Calu3 (cell line): ENCODE results near the gene FCHSD2. TPM values are rescaled to one million over a fixed set of nuclear protein-coding genes. Genes with fewer than 3 reads are reported as not detected.

Experiments
- BruUV-seq: library from RNA; stranded (reverse); fragments of 400-500 nt; replicated peaks from 2 replicates; lab custom pipeline; 2021; lab: Mats Ljungman, UMichigan
- CTCF ChIA-PET: fragments of 300-600 bp; sonication (Branson Sonifier 250); formaldehyde crosslinking; loops from one replicate; lab custom pipeline; 2022; ENCODE audit warnings: antibody characterized with exemption; lab: Charles Lee
- DNase-seq: peaks from one replicate; pipeline ENCODE4 v3.0.0; 2022
- H3K27ac Mint-ChIP-seq: one replicate; pipeline ENCODE4 v1.8.0; 2022; ENCODE audit warnings: mixed read lengths; ENCODE audit not compliant: unreplicated experiment
- H3K27me3 Mint-ChIP-seq: one replicate; pipeline ENCODE4 v1.8.0; 2022; ENCODE audit warnings: mixed read lengths; ENCODE audit not compliant: unreplicated experiment
- H3K36me3 Mint-ChIP-seq: one replicate; pipeline ENCODE4 v1.8.0; 2022; ENCODE audit warnings: mild to moderate bottlenecking, moderate library complexity, mixed read lengths; ENCODE audit not compliant: insufficient read depth, unreplicated experiment
- H3K4me1 Mint-ChIP-seq: one replicate; pipeline ENCODE4 v1.8.0; 2022; ENCODE audit warnings: mild to moderate bottlenecking, low read depth, mixed read lengths; ENCODE audit not compliant: unreplicated experiment
- H3K4me3 Mint-ChIP-seq: one replicate; pipeline ENCODE4 v1.8.0; 2022; ENCODE audit warnings: mild to moderate bottlenecking, low read depth, moderate library complexity, mixed read lengths; ENCODE audit not compliant: unreplicated experiment
- H3K9me3 Mint-ChIP-seq: one replicate; pipeline ENCODE4 v1.8.0; 2022; ENCODE audit warnings: low read depth, mixed read lengths; ENCODE audit not compliant: unreplicated experiment
- intact Hi-C: fragments of 100-400 bp; cut with micrococcal nuclease; formaldehyde crosslinking; loops from one replicate; pipeline ENCODE4 v1.10.0; 2022; ENCODE audit not compliant: unreplicated experiment
- total RNA-seq: library from RNA; stranded (reverse); gene quantifications from 2 replicates; pipeline ENCODE4 v1.2.3, GENCODE V29; 2022
- TF ChIP-seq, protein P1 (sequence below): fragments of 200-600 bp; IDR thresholded peaks from one replicate; pipeline ENCODE4 v1.8.0; 2022; ENCODE audit warnings: antibody characterized with exemption; ENCODE audit not compliant: unreplicated experiment

Gene FCHSD2
- total RNA-seq, 1 experiment from 2014 or later = 16.2 TPM

DNA sequence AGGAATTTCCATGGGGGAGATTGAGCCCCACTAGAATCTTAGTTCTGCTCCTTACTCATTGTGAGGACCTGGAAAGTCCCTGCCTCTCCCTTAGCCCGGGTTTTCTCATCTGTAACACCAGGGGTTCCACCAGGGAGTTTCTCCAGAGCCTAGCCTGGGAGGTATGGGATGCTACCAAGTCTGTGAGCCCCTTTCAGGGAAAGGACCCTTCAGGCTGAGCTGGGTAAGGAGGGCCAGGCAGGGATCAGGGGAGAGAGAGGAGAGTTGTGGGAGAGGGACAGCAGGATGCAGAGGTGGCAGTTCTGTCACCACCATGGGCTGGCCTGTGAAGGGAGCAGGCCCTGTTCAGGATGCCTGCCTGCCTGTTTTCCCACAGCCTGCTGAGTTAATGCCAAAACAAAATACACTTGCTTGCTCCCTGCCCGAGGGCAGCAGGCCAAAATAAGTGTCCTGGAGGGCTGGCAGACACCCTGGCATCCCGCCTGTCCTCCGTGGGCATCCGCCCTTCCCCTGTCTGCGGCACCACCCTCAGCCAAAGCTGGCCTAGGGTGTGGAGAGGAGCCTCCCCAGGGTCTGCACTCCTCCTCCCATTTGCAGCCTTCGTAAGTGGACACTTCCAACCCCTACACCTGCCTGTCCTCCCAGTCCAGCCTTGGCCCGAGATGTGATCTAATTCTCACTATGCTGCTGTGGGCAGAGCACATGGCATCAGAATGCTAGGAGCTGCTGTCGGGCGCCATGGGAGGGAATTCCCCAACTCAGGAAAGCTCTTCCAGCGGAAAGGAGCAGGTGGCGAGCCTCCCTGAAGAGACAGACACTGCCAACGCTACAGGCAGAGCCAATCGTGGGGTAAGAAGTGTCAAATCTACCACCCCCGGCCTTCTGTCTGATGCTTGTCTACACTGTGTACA lies 5.9 kb upstream of the FCHSD2 start:
- Mint-ChIP-seq H3K9me3 (no peaks in the 10 kb centered on the region), H3K4me3 (no peak overlapping the region), H3K36me3 (peaks cover 3% of the 10 kb centered on the region), H3K4me1 (peaks cover 10% of the 10 kb centered on the region), H3K27ac (no peak overlapping the region), H3K27me3 (no peaks in the 10 kb centered on the region)
- TF ChIP-seq, protein P1, sequence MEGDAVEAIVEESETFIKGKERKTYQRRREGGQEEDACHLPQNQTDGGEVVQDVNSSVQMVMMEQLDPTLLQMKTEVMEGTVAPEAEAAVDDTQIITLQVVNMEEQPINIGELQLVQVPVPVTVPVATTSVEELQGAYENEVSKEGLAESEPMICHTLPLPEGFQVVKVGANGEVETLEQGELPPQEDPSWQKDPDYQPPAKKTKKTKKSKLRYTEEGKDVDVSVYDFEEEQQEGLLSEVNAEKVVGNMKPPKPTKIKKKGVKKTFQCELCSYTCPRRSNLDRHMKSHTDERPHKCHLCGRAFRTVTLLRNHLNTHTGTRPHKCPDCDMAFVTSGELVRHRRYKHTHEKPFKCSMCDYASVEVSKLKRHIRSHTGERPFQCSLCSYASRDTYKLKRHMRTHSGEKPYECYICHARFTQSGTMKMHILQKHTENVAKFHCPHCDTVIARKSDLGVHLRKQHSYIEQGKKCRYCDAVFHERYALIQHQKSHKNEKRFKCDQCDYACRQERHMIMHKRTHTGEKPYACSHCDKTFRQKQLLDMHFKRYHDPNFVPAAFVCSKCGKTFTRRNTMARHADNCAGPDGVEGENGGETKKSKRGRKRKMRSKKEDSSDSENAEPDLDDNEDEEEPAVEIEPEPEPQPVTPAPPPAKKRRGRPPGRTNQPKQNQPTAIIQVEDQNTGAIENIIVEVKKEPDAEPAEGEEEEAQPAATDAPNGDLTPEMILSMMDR = no peak
- no peak for DNase-seq
- intact Hi-C loops = no loop called here
- no TSS peak for BruUV-seq
- CTCF ChIA-PET = interaction anchor here (0.5 to 1.0 kb wide), 2 partner anchors 15 to 30 kb away, joined by 3 to 4 read pairs; no protein-coding TSS in a partner anchor

- BruUV-seq = no TSS peak
- H3K27me3 Mint-ChIP-seq = no peaks in the 10 kb centered on the region
- H3K27ac Mint-ChIP-seq = no peak overlapping the region
- intact Hi-C loops = no loop called here
- no peaks in the 10 kb centered on the region for H3K9me3 Mint-ChIP-seq
- CTCF ChIA-PET = interaction anchor here (0.6 to 0.7 kb wide), 2 partner anchors 56 to 421 kb away, joined by 4 read pairs; no protein-coding TSS in a partner anchor
- H3K36me3 Mint-ChIP-seq = peaks cover 22% of the 10 kb centered on the region
- H3K4me3 Mint-ChIP-seq = no peak overlapping the region
- peaks cover 12% of the 10 kb centered on the region for H3K4me1 Mint-ChIP-seq
- TF ChIP-seq, protein P1 = no peak
- DNase-seq = no peak
These were observed 4.0 kb upstream of the FCHSD2 start for GRCh38 chr11:73145986-73146575.

DNA sequence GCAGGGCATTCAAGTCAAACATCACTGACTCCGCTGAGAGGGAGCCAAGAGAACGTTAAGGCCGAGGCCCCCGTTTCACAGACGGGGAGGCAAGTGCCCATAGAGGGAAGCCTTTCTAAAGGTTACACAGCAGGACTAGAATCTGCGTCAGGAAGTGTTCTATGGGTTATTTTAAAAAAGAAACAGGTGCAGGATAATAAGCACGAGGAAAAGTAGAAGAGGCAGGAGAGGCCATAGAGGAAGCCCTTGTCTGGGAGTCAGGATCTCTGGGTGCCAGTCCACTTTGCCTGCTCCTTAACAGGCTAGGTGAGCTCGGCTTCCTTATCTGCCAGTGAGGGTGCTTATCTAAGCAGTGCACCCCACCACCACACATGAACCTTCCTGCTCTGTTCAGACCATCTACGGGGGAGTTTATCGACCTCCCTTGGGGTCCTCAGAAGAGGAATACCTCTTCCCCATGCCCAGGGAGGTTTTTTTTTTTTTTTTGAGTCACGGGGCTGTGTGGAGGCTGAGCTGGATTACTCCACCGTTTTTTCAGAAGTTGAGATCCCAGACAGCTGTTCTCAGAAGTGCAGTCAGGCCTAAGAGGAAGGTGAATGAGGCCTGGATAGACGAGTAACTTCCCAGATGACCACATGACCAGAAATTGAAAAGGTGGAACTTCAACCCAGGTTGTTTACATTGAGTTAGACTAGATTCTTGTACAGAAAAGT lies 1.2 kb upstream of the FCHSD2 start:
- peak overlapping the region; percentile 100 for H3K4me3 Mint-ChIP-seq
- DNase-seq = no peak
- intact Hi-C loops = no loop called here
- no peaks in the 10 kb centered on the region for H3K27me3 Mint-ChIP-seq
- peak overlapping the region; percentile 91 for H3K27ac Mint-ChIP-seq
- TF ChIP-seq, protein P1 = no peak
- no TSS peak for BruUV-seq
- peaks cover 29% of the 10 kb centered on the region for H3K36me3 Mint-ChIP-seq
- H3K9me3 Mint-ChIP-seq = no peaks in the 10 kb centered on the region
- CTCF ChIA-PET = interaction anchor here (0.5 to 1.5 kb wide), 8 partner anchors 13 to 1208 kb away, joined by 3 to 9 read pairs (median 3); no protein-coding TSS in a partner anchor
- peaks cover 12% of the 10 kb centered on the region for H3K4me1 Mint-ChIP-seq
